Tibial artery (tissue), 4 donors: Measurements from ENCODE around the gene STS.

Experiments used
- DNase-seq, 2 donors: peaks; one replicate each; pipeline ENCODE4 v3.0.0-alpha.2; 2019
- H3K27ac ChIP-seq, 2 donors: fragments of 200-600 bp; sonication (generic) in 1 of 2; 1 replicate in 1 of 2; 2 replicates in 1 of 2; pipeline ENCODE4 v1.5.1; 2018 to 2019; ENCODE audit warnings: mild to moderate bottlenecking in 1 of 2
- H3K27me3 ChIP-seq, 2 donors: fragments of 200-600 bp; sonication (generic) in 1 of 2; one replicate each; pipeline versions ENCODE4 v1.5.1 to v1.6.0; 2016 to 2019
- H3K36me3 ChIP-seq, 3 donors: fragments of 200-600 bp; sonication (generic) in 2 of 3; one replicate each; pipeline ENCODE4 v1.5.1; 2016 to 2019; ENCODE audit warnings: mild to moderate bottlenecking in 2 of 3
- H3K4me1 ChIP-seq, 4 donors: fragments of 200-600 bp; sonication (generic) in 2 of 4; 1 replicate in 3 of 4; 2 replicates in 1 of 4; pipeline ENCODE4 v1.5.1; 2016 to 2019
- H3K4me3 ChIP-seq, 2 donors: fragments of 200-600 bp; sonication (generic) in 1 of 2; 1 replicate in 1 of 2; 2 replicates in 1 of 2; pipeline ENCODE4 v1.5.1; 2018 to 2019; ENCODE audit warnings: mild to moderate bottlenecking in 2 of 2
- H3K9me3 ChIP-seq, 3 donors: fragments of 200-600 bp; sonication (generic) in 1 of 3; one replicate each; pipeline ENCODE4 v1.5.1; 2016 to 2019
- intact Hi-C: fragments of 100-400 bp; cut with DNase I; formaldehyde crosslinking; loops from one replicate; pipeline ENCODE4 v1.15.0; 2023; ENCODE audit warnings: low total_unique reads
- TF ChIP-seq, protein P1 (sequence below), 2 experiments: fragments of 200-600 bp in 1 of 2; fragments of 450-650 bp in 1 of 2; IDR thresholded peaks; one replicate each; pipeline ENCODE4 v1.5.1; 2017 to 2019; ENCODE audit warnings: antibody characterized with exemption in 2 of 2, mild to moderate bottlenecking in 1 of 2, moderate library complexity in 1 of 2

STS gene

DNA sequence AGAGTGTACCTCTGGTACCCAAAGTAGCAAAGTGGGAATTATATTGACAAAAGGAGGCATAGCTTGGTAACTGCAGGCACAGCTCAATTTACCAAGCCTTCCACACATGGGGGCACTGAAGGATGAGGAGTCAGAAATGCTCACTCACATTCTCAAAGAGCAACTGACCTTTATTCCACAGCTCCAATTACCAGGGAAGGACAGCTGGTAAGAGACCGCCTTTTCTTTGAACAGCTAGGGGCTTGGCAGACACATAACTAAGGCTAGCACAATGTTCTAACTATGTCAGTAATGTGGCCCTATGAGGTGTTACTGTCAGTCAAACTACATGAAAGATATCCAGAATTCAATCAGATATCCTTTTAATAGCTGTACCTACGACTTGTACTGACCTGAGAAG, 20.5 kb upstream of the STS start:
- Histone ChIP-seq H3K4me3 (no peak overlapping the region), H3K9me3 (no peaks in the 10 kb centered on the region), H3K27me3 (no peaks in the 10 kb centered on the region), H3K36me3 (no peaks in the 10 kb centered on the region), H3K4me1 (no peaks in the 10 kb centered on the region), H3K27ac (no peak overlapping the region)
- TF ChIP-seq, protein P1, sequence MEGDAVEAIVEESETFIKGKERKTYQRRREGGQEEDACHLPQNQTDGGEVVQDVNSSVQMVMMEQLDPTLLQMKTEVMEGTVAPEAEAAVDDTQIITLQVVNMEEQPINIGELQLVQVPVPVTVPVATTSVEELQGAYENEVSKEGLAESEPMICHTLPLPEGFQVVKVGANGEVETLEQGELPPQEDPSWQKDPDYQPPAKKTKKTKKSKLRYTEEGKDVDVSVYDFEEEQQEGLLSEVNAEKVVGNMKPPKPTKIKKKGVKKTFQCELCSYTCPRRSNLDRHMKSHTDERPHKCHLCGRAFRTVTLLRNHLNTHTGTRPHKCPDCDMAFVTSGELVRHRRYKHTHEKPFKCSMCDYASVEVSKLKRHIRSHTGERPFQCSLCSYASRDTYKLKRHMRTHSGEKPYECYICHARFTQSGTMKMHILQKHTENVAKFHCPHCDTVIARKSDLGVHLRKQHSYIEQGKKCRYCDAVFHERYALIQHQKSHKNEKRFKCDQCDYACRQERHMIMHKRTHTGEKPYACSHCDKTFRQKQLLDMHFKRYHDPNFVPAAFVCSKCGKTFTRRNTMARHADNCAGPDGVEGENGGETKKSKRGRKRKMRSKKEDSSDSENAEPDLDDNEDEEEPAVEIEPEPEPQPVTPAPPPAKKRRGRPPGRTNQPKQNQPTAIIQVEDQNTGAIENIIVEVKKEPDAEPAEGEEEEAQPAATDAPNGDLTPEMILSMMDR (IDR thresholded peaks at IDR 0.05): no peak
- intact Hi-C loops: no loop called here
- no peak for DNase-seq

- Histone ChIP-seq H3K9me3 (no peaks in the 10 kb centered on the region), H3K27ac (no peak overlapping the region), H3K4me3 (no peak overlapping the region), H3K27me3 (no peaks in the 10 kb centered on the region), H3K4me1 (no peaks in the 10 kb centered on the region), H3K36me3 (no peaks in the 10 kb centered on the region)
- DNase-seq: no peak
- intact Hi-C loops: no loop called here
- TF ChIP-seq, protein P1 (IDR thresholded peaks at IDR 0.05): no peak
Measured at GRCh38 chrX:7131621-7132020, 15.9 kb upstream of the STS start.

DNA sequence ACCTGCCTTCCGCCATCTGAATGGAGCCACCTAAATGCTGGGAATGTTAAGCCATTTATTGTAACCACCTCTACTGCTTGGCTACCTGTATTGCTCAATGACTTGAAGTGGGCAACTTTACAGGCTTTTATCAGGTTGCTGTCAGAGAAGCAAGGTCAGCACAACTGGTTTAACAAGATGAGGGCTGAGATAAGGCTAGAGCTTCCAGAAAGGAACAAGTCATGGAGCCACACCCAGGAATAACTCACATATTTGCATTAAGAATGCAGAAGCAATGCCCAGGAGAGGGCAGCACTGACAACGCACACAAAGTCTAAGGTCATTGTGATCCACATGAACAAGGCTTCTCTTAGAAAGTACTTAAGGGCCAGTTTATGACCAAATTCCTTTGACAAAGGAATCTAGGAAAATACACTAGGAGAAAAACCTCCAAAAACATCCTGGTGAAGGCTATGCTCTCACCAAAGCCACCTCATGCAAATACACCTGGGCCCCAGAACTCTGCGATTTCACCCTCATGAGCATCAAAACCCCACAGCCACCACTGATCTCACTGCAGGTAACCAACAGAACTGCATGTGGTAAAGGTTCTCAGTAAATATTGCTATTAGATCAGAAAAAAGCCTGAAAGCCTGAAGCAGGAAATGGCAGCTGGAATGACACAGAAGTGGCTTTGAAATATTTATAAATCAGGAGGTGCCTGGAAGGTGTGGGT, 15.0 kb upstream of the STS start:
- Histone ChIP-seq H3K36me3 (no peaks in the 10 kb centered on the region), H3K27me3 (no peaks in the 10 kb centered on the region), H3K4me1 (no peaks in the 10 kb centered on the region), H3K9me3 (no peaks in the 10 kb centered on the region), H3K27ac (no peak overlapping the region), H3K4me3 (no peak overlapping the region)
- intact Hi-C loops: no loop called here
- TF ChIP-seq, protein P1 (IDR thresholded peaks at IDR 0.05): no peak
- DNase-seq: no peak

- no peak for DNase-seq
- H3K27me3 ChIP-seq: no peaks in the 10 kb centered on the region
- H3K4me3 ChIP-seq: no peak overlapping the region
- H3K36me3 ChIP-seq: no peaks in the 10 kb centered on the region
- H3K4me1 ChIP-seq: no peaks in the 10 kb centered on the region
- H3K9me3 ChIP-seq: no peaks in the 10 kb centered on the region
- TF ChIP-seq, protein P1 (IDR thresholded peaks at IDR 0.05): no peak
- no peak overlapping the region for H3K27ac ChIP-seq
- intact Hi-C loops: no loop called here
Measured at GRCh38 chrX:7133050-7133440, 14.5 kb upstream of the STS start.

DNA sequence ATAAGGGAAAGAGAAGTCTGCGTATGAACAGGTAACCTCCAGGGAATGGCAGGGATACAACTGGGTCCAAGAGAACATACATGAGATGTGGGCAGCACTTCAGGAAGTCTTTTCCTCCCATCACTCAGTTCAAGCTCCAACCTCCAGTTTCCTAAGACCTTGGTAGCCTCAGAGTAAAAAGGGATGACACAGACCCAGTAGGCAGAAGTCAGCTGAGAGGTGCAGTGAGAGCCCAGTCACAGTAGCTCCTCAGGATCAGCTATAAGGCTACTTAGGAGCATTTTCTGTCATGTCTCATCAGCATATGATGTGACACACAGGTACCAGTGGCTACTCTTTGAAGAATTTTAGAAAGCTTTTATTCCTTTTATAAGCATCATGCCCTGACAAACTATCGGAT, 12.5 kb upstream of the STS start:
- intact Hi-C loops: no loop called here
- H3K4me3 ChIP-seq: no peak overlapping the region
- TF ChIP-seq, protein P1 (IDR thresholded peaks at IDR 0.05): no peak
- H3K9me3 ChIP-seq: no peaks in the 10 kb centered on the region
- H3K27me3 ChIP-seq: no peaks in the 10 kb centered on the region
- no peak overlapping the region for H3K27ac ChIP-seq
- no peak for DNase-seq
- no peaks in the 10 kb centered on the region for H3K4me1 ChIP-seq
- no peaks in the 10 kb centered on the region for H3K36me3 ChIP-seq
